Amniotic stem cell (primary cell): ENCODE measurements around the gene SDCBP2.

Experiments used
- DNase-seq: peaks from one replicate; lab custom pipeline; 2025; lab: John Stamatoyannopoulos, UW

The SDCBP2 gene

DNA sequence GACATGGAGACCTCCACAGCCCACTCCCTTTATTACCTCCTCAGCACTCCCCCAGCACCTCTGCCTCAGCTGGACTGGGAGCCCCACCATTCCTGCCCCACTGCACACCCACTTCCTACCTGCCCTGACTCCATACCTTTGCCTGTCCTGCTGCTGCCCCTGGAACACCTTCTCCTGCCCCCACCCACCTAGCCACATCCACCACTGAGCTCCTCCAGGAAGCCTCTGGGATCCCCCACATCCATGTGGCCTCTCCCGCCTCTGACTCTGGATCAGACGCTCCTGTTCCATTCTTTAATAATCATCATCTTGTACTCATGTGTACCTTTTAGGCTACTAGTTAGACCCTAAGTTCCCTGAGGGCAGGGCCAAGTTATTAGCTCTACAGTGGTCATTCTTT lies 2.2 kb upstream of the SDCBP2 start:
- DNase-seq: no peak

DNA sequence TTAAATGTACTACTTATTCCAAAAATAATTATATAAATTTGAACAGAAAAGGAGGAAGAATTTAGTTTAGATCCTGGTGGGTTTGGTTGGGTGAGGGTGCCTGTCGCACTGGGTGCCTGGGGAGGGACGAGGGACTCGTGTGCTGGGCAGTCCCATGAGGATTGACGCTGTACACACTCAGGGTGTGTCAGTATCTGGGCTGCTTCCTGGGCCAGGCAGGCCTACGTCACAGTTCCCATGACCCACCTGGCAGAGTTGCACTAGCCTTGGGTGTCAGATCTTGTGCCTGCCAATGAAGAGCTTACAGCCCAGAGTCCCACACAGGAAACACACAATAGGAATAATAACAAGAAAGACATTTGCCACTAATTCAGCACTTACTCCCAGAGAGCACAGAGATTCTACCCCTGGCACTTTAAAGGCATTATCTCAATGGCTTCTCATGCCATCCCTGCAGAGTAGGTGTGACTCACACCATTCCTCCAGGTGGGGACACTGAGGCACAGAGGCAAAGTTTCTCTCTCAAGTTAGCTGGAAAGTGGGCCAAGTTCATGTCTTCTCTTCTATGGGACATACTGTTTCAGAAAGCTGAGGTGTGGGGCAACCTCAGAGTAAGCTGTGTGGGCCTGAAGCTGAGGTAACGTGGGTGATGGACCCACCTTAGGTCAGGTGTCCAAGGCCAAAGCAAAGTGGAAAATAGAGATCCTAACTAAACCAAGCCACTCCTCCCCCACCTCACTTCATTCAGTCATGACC lies 1.3 kb upstream of the SDCBP2 start:
- DNase-seq: no peak

DNA sequence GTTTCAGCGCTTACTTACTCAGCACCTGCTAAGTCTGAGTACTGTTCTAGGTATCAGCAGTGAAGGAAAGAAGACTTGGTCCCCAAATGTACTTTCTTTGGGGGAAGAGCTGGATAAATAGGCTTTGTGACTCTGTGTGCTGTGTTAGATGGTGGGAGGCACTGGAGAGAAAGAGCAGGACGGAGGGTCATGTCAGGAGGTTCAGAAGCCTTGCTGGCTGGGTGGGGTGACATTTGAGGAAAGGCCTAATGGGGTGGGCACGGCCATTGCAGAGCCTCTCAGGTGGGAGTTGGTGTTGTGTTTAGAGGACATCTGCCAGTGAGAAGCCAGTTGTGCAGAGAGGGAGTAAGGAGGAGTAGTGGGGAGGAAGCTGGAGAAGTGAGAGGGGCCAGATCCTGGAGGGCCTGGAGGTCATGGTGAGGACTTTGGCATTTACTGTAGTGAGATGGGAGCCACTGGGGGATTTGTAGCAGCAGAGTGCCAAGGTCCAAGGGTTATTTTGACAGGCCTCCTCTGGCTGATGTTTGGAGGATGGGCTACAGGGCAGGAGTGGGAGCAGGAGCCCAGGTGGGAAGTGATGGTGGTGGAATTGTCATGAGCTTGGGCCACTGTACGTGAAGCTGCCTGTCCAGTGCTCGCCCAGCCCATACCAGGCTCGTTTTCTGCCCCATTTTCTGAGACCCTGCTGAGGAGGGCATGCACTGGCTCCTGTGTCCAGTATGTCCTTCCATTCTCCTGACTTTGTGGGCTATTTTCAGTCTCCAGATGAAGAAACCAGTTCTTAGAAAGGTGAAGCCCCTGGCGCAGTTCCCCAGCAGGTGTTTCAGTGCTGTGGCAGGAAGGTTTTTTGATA lies 886 bp downstream of the SDCBP2 start:
- DNase-seq: no peak

DNA sequence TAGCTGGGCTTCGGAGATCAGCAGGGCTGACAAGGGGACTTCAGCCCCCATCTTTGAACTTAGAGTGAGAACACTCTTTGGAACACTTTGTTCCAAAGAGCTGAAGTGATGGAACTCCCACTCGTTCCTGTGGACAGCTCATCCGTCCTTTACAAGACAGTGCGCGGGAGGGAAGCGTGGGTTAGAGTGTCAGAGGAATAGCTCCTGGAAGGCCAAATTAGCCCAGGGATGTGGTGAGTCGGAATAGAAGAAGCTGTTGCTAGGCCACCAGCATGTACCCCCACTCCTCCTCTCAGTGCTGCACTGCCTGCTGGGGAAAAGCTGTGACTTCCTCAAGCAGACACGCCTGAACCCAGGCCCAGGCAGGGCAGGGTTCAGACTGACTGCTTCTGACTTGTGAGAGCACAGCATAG lies 1.7 kb downstream of the SDCBP2 start:
- DNase-seq: peak; percentile 8

DNA sequence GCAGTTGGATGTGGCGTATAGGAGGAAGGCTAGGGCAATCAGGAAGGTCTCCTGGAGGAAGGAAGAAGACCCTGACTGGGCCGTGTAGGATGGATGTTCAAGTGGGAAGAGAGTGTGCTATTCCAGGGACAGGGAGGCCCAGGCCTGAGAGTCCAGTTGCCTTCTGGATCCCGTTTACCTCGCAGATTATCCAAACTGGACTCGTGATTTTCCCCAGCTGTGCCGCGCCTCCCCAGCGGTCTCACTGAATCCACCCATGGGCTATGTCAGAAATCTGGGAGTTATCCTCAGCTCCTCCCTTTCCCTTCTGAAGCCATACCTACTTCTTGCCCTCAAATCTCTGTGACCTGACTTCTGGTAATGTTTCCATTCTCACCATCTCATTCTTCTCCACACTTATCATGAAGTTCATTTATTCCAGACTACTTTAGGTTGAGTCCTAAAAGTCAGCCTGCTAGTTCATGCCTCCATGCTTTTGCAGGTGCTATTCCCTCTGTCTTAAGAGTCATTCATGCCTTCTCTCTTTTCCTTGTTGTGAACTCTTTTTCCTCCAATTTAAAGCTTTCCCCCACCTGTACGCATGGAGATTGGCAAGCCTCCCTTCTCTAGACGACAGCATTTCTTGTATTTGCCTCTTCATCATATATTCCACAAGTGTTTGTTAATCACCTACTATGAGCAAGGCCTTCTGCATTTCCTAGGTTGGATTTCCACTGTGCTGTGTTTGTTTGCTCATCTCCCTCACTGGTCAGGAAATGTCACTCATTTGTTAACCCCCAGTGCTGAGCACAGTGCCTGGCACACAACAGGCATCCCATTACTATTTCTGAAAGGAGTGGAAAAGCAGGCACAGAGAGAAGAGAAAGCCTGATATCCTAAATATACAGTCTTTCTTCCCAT lies 2.7 kb downstream of the SDCBP2 start:
- DNase-seq: no peak

DNA sequence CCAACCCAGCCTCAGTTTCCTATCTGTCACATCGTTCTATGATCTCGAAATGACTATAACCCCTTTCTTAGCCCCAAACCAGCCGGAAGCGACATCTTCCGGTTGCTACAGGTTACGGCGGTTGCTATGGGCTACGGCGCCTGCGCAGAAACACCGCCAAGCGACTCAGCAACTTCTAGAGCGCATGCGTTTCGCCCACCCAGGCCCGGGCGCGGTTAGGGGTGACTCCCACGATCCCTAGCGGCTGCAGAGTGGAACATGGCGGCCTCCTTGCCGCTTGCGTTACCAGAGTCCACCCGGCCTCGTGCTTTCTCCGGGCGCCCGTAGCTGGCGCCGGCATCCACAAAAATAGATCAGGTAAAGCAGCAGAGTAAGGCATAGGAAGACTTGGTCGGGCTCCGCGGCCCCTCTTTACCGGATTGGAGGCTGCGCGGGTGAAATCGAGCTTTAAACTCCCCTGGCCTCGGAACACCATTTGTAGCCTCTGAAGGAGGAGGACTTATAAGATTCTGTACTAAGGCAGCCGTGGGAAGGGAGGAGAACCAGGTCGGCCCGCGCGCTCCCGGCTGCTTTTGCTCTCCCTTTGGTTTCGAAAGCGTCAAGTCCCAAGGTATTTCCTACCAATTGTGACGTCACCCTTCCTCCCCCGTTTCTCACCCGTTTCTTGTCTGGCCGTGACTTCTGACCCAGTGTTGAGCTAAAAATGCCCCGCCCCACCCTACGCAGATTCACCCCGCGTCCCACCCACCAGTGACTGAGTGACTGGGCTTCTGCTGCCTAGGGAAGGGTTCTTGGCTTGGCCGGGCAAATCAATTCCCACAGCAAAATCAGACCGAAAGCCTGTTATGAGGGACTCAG lies 3.5 kb downstream of the SDCBP2 start:
- peak; percentile 94 for DNase-seq

DNA sequence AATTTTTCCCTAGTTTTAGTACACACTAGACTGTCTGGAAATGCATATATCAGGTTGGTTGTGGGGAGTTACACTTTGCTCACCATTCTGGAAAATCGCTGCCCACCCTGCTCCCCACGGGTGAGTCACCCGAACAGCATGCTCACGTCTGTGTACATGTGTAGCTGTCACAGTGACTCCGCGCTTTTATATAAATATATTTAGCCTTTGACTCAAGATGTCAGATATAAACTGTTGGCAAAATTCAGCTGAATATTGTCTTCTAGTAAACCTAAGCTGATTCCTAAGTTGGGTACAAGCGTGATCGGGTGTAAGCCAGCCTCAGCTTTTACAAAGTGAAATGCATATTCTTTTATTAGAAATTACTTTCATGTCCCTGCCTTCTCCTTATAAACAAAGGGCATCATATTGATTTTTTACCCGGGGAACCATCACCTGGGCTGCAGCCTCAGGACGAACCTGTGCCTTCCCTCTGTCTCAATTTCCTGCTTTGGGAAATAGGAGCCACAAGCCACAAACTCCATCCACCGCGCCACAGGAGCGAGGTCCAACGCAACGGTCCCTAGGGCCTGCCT lies 4.3 kb downstream of the SDCBP2 start:
- no peak for DNase-seq

DNA sequence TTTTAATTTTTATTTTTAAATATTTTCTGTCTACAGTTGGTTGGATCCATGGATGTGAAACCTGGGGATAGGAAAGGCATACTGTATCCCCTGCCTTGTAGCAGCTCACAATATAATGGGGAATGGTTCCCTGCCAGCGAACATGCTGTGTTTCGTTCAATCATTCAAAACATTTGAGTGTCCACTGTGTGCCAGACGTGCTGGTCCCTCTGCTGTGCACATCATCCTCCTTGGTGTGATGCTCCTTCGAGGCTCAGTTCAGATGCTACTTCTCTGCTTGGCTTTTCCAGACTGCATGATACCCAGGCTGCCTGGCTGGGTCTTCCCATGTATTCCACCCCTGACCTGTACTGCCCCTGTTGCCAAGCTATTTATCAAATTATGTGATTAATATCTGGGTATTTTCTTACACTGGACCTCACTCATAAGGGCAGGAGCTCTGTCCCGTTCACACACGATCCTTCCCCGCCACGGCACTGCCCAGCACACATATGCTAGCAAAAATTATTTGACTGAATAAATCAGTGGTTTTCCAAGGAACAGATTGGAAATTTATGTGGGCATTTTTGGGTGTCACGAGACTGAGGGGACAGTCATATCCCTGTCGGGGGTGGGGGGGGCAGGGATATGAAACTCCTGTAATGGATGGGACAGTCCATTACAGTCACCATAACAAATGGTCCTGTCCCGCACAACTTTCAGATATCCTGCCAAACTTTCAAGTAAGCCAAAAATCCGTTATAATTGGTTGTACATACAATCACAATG lies 4.9 kb downstream of the SDCBP2 start:
- DNase-seq: no peak

DNA sequence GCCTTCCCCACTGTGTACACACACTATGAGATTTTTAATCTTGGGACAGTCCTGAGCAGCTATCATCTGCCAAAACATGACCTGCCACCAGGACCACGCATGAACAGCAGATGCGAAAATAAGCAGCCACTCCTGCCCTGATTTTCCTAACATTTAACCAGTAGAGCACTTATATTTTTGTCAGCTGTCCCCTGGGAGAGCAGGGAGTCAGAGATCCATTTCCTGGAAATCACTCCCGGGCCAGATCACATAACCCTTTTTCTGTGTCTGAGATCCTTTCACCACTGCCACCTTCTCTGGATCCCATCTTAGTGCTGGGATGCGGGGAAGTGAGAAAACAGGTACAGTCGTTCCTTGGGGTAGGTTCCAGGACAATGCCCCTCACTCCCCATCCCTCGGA lies 5.7 kb downstream of the SDCBP2 start:
- no peak for DNase-seq

DNA sequence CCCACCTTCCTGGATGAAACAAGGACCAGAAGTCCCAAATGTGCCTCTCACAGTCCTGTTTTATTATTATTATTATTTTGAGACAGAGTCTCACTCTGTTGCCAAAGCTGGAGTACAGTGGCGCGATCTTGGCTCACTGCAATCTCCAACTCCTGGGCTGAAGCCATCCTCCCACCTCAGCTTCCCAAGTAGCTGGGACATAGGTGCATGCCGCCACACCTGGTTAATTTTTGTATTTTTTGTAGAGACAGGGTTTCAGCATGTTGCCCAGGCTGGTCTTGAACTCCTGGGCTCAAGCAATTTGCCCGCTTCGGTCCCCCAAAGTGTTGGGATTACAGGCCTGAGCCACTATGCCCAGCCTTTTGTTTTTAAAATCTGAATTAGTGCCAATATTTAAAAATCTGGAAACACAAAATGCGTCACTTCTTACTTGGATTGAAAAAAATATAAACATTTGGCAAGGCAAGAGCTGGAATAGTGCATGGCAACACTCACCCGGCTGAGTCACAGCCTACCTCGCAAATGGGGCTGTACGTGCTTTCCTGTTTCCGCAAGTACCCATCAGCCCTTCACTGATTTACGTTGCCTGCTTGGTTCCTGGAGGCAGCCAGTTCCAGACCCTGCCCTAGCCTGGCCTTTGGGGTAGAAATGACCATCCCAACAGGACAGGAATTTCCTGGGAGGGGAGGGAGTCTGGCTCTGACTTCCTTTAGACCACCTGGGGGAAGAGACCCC lies 6.3 kb downstream of the SDCBP2 start:
- peak; percentile 5 for DNase-seq

DNA sequence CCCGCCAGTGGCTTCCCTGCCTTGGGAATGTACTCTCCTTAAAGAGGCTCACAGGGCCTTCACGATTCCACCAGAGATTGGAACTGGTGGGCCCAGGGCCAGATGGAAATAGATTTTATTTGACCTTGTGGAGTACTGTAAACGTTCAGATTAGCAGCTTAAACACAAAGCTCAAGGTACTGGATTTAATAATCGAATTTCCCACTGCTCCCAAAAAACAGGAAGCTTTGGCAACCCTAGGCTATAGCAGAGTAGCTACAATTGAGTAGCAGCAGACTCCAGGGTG lies 7.3 kb downstream of the SDCBP2 start:
- DNase-seq: no peak

DNA sequence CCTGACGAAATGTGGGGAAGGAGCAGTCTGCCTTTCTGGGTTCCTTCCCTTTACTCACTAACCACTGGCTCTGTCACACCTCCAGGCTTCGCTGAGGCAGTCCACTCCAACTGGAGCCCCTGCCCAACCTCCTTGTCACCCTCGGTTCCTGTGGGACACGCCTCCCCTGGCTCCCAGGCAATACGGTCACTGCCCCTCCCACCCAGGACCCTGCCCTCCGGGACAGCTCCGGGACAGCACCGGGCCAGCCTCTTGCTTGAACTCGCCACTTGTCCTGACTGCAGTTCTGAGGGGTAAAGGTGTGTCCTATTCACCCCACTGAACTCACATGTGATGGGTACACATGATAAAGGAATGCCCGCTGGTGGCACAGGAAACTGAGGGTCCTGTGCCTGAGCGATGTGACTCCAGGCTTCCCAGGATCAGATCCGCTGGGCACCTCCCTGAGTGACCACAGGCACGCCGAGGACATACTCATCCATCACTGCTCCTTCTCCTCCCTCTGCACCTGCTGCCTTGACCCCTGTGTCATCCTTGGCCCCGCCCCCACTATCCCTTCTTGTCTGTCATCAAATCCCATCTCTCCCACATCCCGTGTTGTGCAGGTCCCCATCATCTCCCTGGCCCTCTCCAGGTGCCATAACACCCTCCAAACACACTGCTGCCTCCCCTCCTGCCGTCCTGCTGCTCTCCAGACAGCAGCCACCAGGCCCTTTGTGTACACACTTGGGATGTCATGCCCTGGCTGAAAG lies 7.9 kb downstream of the SDCBP2 start:
- DNase-seq: no peak

DNA sequence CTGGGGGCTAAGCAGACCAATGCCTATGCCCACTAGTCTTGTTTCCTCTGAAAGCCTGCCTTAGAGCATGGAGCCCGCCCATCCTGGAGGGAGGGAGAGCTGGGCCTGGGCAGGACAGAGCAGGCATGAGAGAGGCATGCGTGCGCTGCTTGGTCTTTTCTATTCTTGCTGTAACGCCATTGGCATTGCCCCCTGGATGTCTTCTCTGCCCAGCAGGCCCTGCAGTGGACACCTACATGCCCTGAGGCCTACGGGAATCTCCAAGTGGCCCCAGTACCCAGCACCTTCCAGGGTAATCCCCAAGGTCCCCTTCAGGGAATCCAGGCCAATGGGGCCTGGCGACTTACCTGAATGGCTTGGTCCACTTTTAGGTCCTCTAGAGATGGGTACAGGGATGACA lies 8.9 kb downstream of the SDCBP2 start:
- DNase-seq: no peak

DNA sequence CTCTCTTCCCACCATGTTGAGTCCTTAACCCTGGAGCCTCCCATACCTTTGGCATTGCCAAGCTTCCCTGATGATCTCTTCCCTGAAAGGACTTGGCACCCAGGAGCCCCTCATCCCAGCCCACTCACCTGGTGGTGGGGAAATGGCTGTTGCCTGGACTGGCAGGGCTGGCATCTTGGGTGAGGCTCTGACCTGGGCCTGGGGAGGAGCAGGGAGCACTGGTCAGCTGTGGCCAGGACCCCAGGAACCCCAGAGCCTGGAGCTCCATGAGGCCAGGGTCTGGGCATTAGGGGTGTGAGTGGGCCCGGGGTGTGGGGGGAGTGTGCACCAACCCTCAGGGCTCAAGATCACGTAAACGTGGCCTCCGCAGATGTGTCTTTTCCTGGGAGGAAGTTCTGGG lies 9.5 kb downstream of the SDCBP2 start:
- DNase-seq: no peak

DNA sequence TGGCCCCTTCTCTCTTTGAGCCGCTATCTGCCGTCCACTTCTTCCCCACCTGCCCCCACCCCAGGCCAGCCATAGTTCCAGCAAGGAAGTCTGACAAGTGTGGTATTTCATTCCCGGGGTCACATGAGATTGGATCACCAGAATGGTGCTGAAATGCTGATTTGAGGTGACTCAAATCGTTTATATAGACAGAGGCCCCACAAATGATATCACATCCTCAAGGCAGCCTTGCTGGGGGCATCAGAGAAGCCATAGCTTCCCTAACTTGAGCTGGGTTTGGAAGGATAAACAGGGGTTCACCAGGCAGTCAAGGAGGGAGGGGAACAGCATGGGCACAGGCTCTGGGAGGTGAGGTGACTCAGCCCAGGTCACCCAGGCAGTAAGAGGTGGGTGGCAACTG lies 9.9 kb downstream of the SDCBP2 start:
- DNase-seq: no peak

DNA sequence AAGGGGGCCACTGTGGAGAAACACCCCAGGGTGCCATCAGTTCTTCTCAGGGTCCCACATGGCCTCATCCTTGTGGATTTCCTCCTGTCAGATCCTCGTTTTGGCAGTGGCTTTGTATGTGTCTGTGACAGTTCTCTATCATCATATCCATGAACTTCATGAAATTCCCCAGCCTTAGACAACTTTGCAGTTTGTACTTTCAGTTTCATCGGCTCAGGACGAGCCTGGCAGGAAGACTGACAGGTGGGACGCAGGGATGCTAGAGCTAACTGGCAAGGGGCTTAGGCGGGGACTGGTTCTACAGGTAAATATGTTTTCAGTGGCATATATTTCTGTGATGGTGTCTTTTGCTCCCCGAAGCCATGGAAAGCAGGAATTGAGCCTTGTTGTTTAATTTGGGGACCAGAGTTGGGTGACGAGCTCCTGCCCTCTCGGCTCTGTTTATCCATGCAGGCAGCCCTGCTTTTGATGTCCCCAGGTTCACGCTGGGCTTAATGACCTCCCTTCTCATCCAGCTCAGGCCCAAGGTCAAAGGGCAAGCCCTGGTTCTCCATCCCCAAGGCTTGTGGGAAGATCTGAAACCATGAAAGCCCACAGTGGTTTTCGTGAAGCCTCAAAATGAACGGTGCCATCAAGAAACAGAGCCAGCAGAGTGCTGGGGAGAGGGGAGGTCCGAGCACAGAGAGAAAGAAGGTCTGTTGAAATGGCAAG lies 11.2 kb downstream of the SDCBP2 start:
- DNase-seq: no peak

DNA sequence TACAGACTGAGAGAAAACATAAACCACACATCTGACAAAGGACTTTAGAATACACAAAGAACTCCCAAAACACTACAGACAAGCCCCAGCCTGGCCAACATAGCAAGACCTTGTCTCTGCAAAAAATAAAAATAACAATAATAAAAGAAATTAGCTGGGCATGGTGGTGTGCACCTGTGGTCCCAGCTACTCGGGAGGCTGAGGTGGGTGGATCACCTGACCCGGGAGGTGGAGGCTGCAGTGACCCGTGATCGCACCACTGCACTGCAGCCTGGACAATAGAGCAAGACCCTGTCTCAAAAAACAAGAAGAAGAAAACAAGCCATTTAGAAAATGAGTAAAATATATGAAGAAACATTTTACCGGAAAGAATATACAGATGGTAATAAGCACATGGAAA lies 13.1 kb downstream of the SDCBP2 start:
- DNase-seq: no peak

DNA sequence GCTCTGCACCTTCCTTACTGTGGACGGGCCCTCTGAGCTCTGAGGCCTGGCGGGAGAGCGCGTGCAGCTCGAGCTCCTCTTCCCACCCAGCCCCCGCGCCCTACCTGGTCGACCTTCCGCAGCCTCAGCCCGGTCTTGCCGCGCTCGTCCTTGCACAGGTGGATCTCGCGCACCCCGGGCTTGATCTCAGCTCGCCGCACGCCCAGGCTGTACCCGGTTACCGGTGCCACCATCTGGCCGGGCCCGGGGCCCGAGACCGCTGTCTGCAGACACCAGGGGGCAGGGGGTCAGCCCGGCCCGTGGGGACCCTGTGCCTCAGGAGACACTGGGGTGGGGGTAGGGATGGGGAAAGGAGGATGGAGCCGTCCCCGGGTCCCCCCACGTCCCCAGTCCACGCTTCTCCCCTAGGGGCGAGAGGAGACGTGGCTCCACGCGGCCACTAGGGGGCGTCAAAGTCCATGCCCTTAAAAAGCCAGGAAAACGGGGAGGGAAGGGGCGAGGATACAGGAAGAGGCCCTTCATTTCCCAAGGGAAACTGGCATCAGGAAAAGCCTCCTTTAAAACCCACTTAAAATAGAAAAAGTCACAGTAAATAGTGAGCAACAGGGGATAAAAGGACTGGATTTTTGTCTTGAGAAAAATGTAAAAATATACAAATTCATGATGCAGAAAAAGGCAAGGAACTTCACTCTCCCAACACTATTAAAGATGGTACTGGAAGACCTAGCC lies 15.5 kb downstream of the SDCBP2 start:
- DNase-seq: peak; percentile 30
